ENCODE results near the gene EXOC3L4. TPM values are rescaled to one million over a fixed set of nuclear protein-coding genes. Genes with fewer than 3 reads are reported as not detected.
A peak's percentile ranks its signal among the peaks of the same experiment; 100 is the strongest.

The EXOC3L4 gene
- total and polyA plus RNA-seq, 9 of the 15 experiments (the other 6 are each of a cell fraction or from before 2014, with no cell fraction given): 0.10 to 6.7 (median 0.98) TPM; not detected in 1

DNA sequence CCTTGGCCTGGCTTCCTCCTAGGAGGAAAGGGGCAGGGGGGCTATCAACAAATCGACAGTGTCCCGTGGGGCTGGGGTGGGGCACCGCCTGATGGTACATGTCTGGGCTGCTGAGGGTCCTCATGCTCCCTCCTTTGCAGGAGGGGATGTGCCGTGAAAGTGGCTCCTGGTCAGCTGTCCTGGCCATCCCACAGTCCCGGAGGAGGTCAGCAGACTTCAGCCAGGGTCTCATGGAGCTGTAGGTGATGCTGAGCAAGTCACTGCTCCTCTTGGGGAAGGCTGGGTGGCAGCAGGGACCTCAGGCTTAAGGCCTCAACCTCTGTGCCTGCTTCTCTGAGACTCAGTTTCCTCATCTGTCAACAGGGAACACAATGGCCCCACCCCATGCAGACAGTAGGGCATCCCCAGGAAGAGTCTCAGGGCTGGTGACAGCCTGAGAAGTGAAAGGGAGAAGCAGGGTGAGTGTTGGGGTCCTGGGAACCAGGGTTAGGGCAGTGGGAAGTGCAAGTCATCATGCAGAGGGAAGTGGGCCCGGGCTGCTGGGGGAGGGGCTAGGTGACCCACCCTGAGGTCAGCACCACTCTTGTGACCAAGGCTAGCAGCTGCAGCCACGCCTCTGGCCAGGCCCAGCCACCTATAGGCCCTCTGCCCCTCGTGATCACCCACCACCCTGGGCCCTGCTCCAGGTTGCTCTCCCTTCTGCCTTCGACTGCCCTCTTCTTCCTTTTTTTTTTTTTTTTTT is 24.3 kb downstream of the EXOC3L4 start (continued):
- TF ChIP-seq TOE1 (IDR thresholded peaks at IDR 0.05; ENCODE audit: borderline replicate concordance) (peak; percentile 82; the same call in 1 of the 2 replicates), TOE1 (CRISPR knock-in tag; IDR thresholded peaks at IDR 0.05; ENCODE audit: borderline replicate concordance, low read depth) (no peak), BRF1 (IDR thresholded peaks at IDR 0.05; ENCODE audit: borderline replicate concordance, extremely low read depth, insufficient read length) (no peak), HMGN3 (IDR thresholded peaks at IDR 0.05; ENCODE audit: borderline replicate concordance, extremely low read depth, insufficient read length, low read depth, low read length) (peak; percentile 60), EWSR1 (IDR thresholded peaks at IDR 0.05; ENCODE audit: borderline replicate concordance, low read depth, partially characterized antibody) (no peak), HEY1 (CRISPR knock-in tag; IDR thresholded peaks at IDR 0.05; ENCODE audit: borderline replicate concordance) (no peak), RB1 (IDR thresholded peaks at IDR 0.05; ENCODE audit: low read depth) (0 out of 2 replicates have a peak, but pooled peaks have one; percentile 9), CBFA2T2 (conservative IDR thresholded peaks at IDR 0.05) (0 out of 2 replicates have a peak, but pooled peaks have one; percentile 11), ZNF780A (CRISPR knock-in tag; IDR thresholded peaks at IDR 0.05) (no peak), KHSRP (IDR thresholded peaks at IDR 0.05) (no peak), KLF6 (CRISPR knock-in tag; IDR thresholded peaks at IDR 0.05; ENCODE audit: borderline replicate concordance) (no peak), OTX1 (CRISPR knock-in tag; IDR thresholded peaks at IDR 0.05) (no peak), FOXM1 (IDR thresholded peaks at IDR 0.05; ENCODE audit: low read depth) (no peak), FOXM1 (CRISPR knock-in tag; IDR thresholded peaks at IDR 0.05; ENCODE audit: low read depth) (no peak), ZNF668 (CRISPR knock-in tag; IDR thresholded peaks at IDR 0.05) (no peak), PHF20 (IDR thresholded peaks at IDR 0.05; ENCODE audit: partially characterized antibody) (no peak), NFXL1 (CRISPR knock-in tag; IDR thresholded peaks at IDR 0.05) (no peak), CSDE1 (IDR thresholded peaks at IDR 0.05) (no peak), FOXK1 (CRISPR knock-in tag; IDR thresholded peaks at IDR 0.05; ENCODE audit: borderline replicate concordance) (no peak), RNF2 (IDR thresholded peaks at IDR 0.05) (peak; percentile 61; the same call in 1 of the 2 replicates)
- TF ChIP-seq, protein P1, sequence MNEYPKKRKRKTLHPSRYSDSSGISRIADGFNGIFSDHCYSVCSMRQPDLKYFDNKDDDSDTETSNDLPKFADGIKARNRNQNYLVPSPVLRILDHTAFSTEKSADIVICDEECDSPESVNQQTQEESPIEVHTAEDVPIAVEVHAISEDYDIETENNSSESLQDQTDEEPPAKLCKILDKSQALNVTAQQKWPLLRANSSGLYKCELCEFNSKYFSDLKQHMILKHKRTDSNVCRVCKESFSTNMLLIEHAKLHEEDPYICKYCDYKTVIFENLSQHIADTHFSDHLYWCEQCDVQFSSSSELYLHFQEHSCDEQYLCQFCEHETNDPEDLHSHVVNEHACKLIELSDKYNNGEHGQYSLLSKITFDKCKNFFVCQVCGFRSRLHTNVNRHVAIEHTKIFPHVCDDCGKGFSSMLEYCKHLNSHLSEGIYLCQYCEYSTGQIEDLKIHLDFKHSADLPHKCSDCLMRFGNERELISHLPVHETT (CRISPR knock-in tag; conservative IDR thresholded peaks at IDR 0.05 in 1 of 2, IDR thresholded peaks at IDR 0.05 in 1 of 2): 0 out of 4 replicates have a peak, but pooled peaks of 1 of the 2 experiments have one; percentile 26
- TF ChIP-seq, protein P2, sequence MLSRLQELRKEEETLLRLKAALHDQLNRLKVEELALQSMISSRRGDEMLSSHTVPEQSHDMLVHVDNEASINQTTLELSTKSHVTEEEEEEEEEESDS (CRISPR knock-in tag; IDR thresholded peaks at IDR 0.05): no peak
- TF ChIP-seq, protein P3, sequence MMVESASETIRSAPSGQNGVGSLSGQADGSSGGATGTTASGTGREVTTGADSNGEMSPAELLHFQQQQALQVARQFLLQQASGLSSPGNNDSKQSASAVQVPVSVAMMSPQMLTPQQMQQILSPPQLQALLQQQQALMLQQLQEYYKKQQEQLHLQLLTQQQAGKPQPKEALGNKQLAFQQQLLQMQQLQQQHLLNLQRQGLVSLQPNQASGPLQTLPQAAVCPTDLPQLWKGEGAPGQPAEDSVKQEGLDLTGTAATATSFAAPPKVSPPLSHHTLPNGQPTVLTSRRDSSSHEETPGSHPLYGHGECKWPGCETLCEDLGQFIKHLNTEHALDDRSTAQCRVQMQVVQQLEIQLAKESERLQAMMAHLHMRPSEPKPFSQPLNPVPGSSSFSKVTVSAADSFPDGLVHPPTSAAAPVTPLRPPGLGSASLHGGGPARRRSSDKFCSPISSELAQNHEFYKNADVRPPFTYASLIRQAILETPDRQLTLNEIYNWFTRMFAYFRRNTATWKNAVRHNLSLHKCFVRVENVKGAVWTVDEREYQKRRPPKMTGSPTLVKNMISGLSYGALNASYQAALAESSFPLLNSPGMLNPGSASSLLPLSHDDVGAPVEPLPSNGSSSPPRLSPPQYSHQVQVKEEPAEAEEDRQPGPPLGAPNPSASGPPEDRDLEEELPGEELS (CRISPR knock-in tag; IDR thresholded peaks at IDR 0.05; ENCODE audit: borderline replicate concordance): no peak
- TF ChIP-seq, protein P4, sequence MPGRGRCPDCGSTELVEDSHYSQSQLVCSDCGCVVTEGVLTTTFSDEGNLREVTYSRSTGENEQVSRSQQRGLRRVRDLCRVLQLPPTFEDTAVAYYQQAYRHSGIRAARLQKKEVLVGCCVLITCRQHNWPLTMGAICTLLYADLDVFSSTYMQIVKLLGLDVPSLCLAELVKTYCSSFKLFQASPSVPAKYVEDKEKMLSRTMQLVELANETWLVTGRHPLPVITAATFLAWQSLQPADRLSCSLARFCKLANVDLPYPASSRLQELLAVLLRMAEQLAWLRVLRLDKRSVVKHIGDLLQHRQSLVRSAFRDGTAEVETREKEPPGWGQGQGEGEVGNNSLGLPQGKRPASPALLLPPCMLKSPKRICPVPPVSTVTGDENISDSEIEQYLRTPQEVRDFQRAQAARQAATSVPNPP (IDR thresholded peaks at IDR 0.05; ENCODE audit: borderline replicate concordance, insufficient read depth, insufficient read length): no peak
